HG03095 (cell line): ENCODE data around the gene OPTN.
"Not testable (repeated sequence)": the region's sequence is repeated elsewhere in the genome, so short reads cannot be mapped to it uniquely, and the experiment has no call there.

Experiments
- ATAC-seq: cut with Tn5 transposase; IDR thresholded peaks from one replicate; pipeline ENCODE4 v1.9.1; 2021; ENCODE audit warnings: moderate library complexity; ENCODE audit not compliant: unreplicated experiment

OPTN gene

GRCh38 chr10:13118784-13119410 is 18.9 kb downstream of the OPTN start:
- ATAC-seq = no peak

- ATAC-seq = no peak
Observed at GRCh38 chr10:13120786-13121499, 21.0 kb downstream of the OPTN start.

DNA sequence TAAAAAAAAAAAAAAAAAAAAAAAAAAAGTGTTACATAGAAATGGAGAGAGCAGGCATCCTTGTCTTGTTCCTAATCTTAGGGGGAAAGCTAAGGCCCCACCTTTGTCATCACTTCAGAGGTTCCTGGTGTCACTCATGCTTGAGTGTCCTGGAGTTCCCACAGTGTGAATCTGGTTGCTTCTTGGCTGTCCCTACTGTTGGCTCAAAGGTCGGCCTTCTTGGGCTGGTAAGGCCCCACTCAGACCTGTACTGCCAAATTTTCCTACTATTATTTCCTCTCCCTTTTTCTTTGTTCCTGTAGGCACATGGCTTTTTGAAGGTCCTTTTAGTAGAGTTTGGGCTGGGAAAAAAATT is 21.5 kb downstream of the OPTN start:
- no peak for ATAC-seq

DNA sequence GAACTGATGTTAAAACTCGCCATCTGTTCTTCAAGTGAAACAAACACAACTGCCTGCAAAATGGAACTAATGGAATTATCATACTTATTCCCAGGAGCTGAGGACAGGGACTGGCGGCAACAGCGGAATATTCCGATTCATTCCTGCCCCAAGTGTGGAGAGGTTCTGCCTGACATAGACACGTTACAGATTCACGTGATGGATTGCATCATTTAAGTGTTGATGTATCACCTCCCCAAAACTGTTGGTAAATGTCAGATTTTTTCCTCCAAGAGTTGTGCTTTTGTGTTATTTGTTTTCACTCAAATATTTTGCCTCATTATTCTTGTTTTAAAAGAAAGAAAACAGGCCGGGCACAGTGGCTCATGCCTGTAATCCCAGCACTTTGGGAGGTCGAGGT is 36.7 kb downstream of the OPTN start:
- ATAC-seq = no peak

- ATAC-seq = no peak
Observed at GRCh38 chr10:13139150-13139549, 39.2 kb downstream of the OPTN start.

- no peak for ATAC-seq
Observed at GRCh38 chr10:13139676-13140075, 39.7 kb downstream of the OPTN start.

DNA sequence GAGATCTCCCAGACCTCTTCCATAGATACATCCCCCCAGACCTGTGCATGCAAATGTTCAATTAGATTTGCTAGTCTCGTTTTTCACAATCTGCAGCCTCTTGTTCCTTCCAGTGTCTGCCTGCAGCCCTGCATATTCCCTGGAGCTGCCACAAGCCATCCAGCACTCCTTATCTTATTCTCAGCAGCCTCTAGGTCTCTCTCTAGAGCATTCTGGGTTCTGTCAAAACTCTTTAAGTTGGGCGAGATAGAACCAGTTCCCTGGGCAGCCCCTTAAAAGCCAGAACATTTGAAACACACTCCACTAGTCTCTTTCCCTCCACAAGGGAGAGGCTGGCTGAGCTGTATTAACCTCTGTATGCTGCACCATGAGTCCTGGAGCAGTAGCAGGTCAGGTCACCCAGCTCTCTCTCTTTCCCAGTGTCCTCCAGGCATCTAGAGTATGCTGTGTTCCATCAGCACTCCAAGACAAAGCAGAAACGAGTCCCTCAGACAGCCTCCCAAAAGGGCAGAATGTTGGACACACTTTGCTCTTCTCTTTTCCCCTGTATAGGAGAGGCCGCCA is 40.7 kb downstream of the OPTN start:
- ATAC-seq = no peak

- ATAC-seq = no peak
Observed at GRCh38 chr10:13143766-13144165, 43.8 kb downstream of the OPTN start.

DNA sequence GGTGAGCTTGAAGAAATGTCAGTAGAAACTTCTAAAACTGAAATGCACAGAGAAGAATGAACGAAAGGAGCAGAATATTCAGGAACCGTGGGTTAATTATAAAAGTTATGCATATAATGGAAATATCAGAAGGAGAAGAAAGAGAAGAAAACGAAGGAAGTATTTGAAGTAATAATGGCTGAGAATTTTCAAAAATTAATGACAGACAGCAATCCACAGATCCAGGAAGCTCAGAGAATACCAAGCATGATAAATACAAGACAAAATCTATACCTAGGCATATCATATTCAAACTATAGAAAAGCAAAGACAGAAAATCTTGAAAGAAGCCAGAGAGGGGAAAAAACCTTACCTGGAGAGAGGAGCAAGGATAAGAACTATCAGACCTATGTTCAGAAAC is 44.9 kb downstream of the OPTN start:
- ATAC-seq = no peak

DNA sequence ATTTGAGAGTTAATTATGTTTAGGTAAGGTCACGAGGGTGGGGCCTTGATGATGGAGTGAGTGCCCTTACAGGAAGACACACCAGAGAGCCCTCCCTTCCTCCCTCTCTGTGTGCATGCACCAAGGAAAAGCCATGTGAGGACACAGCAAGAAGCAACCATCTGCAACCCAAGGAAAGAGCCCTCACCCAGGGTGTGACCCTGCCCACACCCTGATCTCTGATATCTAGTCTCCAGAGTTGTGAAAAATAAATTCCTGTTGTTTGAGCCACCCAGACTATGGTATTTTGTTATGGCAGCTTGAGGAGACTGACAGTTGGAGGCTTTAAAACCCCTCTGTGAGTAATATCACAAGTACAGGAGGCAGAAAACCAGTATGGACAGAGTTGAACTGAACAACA is 46.4 kb downstream of the OPTN start:
- no peak for ATAC-seq

GRCh38 chr10:13147161-13147560 is 47.2 kb downstream of the OPTN start:
- no peak for ATAC-seq

GRCh38 chr10:13152296-13152695 is 52.3 kb downstream of the OPTN start:
- no peak for ATAC-seq

- ATAC-seq = not testable (repeated sequence)
Observed at GRCh38 chr10:13155860-13156259, 55.9 kb downstream of the OPTN start.

DNA sequence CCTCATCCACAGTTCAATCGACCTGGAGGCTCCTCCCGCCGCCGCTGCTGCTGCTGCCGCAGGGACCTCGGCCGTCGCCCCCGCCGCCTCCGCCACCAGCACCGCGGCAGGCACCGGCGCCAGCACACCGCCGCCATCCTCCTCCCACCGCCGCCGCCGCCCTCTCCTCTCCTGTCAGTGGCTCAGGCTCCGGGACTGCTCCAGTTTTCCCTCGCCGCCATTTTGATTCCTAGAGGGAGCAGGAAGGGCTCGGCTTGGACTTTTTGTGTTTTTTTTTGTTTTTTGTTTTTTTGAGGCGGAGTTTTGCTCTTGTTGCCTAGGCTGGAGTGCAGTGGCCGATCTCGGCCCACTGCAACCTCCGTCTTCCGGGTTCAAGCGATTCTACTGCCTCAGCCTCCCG is 58.4 kb downstream of the OPTN start:
- ATAC-seq = no peak

DNA sequence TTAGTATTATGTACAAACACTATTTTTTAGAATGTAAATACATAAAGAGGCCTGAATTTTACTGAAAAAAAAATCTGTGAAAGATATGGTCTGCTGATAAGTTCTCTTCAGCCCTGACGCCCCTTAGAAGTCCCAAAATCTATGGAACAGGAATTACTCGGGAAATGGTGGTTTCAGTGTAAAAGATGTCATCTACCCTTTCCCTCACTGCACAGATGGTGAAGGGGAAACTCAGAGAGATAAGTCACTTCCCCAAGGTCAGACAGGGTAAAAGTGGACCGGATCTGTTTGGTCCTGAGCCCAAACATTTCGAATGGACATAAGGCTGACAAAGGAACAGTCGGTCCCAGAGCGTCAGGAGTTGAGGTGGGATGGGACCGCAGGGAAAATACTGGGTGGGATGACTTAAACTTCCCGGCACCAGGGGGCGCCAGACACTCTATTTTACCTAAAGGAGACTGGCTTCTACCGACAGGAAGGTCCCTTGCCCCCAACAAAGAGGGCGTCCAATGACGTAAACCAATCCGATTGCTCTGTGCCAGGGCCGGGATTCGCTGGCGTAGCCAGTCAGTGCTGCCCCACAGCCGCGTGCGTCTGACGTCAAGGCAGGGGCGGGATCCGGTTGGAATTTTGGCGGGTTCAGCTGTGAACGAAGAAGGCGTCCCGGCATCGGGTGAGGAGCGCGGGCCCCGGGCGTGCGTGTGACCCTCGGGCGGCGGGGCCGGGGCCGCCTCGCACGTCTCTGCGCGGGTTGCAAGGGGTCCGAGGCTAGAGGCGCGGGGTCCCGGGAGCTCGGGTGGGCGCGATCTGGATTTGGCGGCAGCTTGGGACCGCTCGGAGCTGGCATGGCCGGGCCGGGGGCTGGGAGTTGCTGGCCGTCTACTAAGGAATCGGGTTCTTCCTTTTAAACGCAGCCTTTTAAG is 61.2 kb downstream of the OPTN start, which contains the start of gene MCM10:
MCM10 (plus strand) TSS at position 625 of the 923 bp plus-strand sequence. CDS start 2,645 bp downstream, outside the sequence.
- peak; percentile 99 for ATAC-seq

DNA sequence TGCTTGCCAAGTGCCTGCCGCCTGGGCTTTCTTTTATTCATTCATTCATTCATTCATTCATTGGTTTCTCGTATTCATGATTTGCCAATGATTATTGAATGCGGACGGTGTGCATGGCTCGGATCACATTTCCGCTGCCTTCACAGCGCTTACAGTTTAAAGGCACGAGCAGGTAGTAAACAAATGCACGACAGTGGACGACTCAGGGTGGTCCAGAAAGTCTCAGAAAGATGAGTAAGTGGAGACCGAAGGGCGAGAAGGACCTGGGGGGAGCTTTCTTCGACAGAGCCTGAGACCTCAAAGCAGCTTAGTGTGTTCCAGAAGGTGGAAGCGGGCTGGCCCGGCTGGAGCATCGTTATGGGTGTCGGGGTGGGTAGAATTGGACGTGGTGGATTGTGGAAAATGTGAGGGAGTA is 61.9 kb downstream of the OPTN start:
- ATAC-seq = no peak

DNA sequence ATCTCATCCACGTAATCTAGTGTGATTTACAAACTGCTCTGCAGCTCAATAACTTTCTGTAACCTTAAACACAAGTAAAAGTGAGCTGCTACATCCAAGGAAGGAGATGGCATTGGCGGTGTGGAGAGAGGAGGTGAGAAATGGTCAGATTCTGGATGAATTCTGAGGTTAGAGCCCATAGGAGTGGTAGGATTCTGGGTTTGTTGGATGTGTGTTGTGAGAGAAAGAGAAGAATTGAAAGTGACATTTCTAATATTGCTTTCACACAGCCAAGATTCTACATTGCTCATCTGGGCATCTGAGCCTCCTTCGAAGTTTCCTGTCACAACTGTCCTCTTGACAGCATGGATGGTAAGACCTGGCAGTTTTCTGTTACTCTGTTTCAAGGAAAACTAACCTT is 63.9 kb downstream of the OPTN start:
- no peak for ATAC-seq

GRCh38 chr10:13165177-13165576 is 65.2 kb downstream of the OPTN start:
- ATAC-seq = no peak

GRCh38 chr10:13167568-13167967 is 67.6 kb downstream of the OPTN start:
- no peak for ATAC-seq

DNA sequence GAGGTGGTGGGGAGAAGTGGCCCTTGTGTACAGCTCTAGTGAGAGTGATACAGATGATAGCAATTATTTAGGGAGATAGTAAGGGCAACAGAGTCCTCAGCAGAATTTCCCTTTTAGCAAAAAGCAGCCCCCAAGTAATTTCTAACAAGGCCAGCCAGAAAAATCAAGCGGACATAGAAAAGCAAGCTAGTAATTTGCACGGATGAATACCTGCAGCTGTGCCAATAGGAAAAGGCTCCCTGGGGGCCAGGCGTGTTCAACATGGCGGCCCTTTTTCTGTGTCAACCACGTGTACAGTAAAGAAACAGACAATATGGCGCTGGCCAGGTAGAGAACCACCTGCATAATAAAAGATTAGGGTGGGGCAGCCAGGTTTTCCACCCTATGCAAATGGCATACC is 68.8 kb downstream of the OPTN start:
- no peak for ATAC-seq

GRCh38 chr10:13173616-13174015 is 73.7 kb downstream of the OPTN start:
- ATAC-seq = no peak
